GM18511 (cell line): ENCODE data around the gene MANBA.

Experiments
- ATAC-seq: cut with Tn5 transposase; IDR thresholded peaks from one replicate; pipeline ENCODE4 v1.9.1; 2021; ENCODE audit warnings: mild to moderate bottlenecking, moderate library complexity; ENCODE audit not compliant: unreplicated experiment

The MANBA gene

DNA sequence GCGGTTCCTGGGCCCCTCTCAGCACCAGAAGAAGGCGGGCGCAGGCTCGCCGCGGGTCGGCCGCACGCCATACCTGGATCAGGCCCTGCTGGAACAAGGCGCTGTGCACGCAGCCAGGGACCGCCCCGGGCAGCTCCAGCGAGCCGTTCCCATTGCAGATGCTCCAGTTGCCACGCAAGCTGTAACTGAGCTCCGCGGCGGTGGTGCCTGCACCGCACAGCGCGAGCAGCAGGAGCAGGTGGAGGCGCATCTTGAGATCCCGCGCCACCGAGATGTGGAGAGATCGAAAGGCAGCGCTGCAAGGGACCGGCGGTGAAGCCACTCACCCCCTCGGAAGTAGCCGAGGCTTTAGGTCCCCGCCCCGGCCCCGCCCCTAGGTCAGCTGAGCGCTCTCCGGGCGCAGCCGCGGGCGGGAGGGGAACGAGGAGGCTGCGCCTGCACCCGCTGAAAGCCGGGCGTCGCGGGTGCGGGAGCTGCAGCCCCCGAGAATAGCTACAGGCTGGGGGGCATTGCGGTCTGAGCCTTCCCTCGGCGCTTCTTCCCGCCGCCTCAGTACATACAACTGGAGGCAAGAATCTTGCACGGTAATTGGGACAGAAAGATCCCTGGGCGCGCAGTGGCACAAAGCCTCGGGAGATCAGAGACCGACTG, at the start of gene MANBA:
MANBA (minus strand) TSS at position 324 of the 651 bp plus-strand sequence; CDS start at position 250, 74 bp downstream.
- ATAC-seq = peak; percentile 92

- no peak for ATAC-seq
Measured at GRCh38 chr4:102809691-102810090, 48.9 kb upstream of the MANBA start.

DNA sequence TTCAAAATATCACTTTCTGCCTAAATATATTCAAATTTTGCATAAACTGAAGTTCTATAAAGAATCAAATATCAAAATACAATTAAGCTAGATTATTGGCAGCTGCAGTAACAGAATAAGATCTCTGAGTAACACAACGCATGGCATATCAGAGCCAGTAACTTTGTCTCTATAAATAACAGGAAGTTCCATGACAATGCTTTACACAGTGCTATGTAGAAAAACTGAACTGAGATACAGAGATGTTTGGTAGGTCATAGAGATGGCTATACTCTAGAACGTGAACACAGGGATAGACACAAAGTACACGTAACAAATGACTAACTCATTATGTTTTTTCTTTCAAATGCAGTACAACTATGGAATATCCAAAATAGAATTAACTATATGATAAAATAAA, 48.4 kb upstream of the MANBA start:
- ATAC-seq = peak; percentile 79

DNA sequence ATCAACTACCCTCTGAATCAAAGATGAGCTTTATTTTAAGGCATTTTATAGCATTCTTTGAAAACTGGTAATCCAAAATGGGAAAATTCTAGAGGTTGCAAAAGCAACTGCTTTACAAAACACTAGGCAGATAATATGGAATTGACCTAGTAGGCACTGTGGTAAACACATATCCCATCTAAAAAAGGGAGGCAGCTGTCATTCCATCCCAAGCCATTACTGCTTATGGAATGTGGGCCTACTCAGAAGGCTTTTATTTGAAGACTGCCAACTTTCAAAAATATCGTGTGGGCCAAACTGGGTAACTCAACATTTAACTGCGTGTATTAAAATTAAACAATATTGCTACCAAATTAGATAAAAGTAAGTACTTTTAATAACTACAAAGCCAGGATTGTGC, 47.2 kb upstream of the MANBA start:
- ATAC-seq = no peak

DNA sequence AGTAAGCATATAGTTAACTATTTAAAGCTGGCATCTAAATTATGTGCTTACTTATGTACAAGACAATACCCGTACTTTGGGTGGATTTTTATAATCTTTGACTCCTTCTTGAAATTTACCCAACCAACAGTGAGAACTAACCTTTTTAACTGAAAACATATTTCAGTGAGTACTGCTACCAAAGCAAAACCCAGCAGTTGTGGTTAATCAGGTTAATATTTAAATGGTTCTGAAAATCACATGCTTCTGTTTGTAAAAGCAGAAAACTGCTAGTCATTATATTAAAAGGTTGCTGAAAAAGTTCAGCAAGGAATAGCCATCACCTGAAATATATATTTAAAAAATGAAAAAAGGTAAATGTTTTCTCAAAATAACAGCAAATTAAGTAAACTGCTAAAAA, 46.6 kb upstream of the MANBA start:
- peak; percentile 67 for ATAC-seq

DNA sequence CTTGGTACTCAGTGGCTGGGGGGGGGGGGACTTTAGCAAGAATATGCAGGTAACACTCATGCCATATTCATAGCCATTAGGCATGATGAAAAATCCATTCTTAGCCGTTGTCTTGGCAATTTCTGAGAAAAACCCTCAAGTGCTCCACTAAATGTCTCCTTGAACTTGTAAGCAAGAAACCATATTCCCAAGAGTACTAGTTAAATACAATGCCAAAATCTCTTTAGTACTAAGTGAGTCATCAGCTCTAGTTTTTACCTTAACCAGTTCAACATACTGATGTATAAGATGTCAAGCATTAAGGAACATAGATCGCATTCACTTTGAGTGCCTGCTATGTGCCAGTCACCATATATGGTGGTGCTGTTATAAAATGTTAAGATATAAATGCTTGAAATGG, 39.0 kb upstream of the MANBA start:
- ATAC-seq = no peak

GRCh38 chr4:102794999-102795398, 34.2 kb upstream of the MANBA start:
- no peak for ATAC-seq

- no peak for ATAC-seq
Measured at GRCh38 chr4:102792361-102792936, 31.7 kb upstream of the MANBA start.

GRCh38 chr4:102791318-102791835, 30.6 kb upstream of the MANBA start:
- no peak for ATAC-seq

GRCh38 chr4:102789317-102789717, 28.5 kb upstream of the MANBA start:
- ATAC-seq = no peak

DNA sequence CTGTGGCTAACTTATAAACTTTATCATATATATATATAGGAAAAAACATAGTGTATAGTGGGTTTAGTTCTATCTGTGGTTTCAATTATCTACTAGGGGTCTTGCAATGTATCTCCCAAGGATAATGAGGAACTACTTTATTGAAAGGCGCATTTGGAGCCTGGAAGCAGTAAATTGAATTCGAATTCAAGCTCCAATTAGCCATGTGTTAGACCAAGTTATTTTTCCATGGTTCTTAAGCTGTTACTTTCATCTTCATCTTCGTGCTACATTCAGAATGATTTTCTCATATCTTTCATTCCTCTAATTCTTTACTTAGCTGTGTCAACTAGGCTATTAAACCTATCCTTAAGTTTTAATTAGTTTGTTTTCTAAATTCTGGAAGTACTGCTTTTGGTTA, 27.2 kb upstream of the MANBA start:
- no peak for ATAC-seq

DNA sequence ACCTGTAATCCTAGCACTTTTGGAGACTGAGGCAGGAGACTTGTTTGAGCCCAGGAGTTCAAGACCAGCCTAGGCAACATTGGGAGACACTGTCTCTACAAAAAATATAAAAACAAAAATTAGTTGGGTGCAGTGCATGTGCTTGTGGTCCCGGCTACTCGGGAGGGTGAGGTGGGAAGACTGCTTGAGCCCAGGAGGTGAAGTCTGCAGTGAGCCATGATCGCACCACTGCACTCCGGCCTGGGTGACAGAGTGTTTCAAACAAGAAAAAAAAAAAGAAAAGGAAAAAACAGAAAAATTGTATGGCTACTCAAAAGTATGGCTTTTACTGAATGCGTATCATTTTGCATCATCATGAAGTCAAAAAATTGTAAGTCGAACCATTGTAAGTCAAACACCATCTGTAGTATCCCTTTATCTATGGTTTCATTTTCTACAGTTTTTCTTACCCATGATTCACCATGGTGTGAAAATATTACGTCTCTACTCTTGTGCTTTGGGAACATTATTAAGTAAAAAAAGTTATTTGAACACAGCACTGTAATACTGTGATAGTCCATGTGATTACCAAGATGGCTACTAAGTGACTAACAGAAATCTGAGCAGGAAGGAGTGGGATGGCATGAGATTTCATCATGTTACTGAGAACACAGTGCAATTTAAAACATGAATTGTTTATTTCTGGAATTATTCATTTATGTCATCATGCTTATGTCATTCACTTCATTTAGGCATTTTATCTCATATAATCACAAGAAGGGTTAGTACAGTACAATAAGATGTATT, 26.5 kb upstream of the MANBA start:
- no peak for ATAC-seq

DNA sequence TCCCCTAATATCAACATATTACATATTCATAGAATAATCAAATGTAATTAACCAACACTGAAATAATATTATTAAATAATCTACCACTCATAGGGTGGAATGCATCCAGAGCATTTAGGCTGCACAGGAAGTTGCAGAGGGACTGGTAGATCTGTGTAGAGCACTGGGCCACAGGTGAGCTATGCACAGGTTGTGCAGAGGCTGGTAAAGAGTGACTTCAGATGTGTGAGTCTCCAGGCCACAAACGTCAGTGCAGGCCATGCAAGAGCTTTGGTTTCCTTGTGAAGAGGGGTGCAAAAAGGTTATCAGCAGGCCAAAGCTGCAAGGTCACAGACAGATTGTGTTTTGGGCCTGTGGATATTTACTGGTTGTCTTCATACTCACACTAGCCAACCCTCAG, 25.5 kb upstream of the MANBA start:
- no peak for ATAC-seq

DNA sequence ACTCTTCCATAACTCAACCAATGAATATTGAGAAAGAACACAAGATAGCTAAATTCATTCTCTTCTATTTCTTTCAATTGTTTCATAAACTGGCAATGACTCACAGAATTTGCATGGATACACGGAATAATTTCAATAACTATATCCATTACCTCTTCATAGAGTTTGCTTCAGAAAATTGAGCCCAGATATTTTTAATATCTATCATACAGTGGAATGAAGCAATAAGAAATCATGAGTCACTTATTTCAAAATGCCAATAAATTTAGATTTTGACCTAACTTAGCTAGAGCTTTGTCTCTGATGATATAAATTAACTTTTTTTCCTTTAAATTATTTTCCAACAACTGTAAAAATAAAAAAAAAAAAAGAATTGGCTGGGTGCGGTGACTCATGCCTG, 22.2 kb upstream of the MANBA start:
- no peak for ATAC-seq

DNA sequence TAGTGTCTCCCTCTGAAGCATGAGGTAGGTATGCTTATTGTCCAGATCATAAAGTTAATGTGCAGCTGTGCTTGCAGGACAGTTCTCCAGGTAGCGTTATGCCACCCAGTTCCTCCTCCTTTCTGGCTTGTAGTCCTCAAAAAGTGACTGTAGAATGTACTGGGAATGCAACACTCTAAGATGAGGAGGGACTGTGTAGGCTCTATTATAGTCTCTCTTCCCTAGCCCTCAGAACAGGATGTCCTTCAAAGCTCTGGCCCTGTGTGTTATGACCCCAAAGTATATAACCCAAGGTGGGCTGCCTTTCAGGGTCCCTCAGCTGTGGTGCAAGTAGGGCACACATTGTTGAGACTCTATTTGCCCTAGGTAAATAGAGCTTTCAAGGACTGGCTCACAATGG, 20.8 kb upstream of the MANBA start:
- no peak for ATAC-seq

GRCh38 chr4:102780476-102781144, 19.8 kb upstream of the MANBA start:
- peak; percentile 70 for ATAC-seq

DNA sequence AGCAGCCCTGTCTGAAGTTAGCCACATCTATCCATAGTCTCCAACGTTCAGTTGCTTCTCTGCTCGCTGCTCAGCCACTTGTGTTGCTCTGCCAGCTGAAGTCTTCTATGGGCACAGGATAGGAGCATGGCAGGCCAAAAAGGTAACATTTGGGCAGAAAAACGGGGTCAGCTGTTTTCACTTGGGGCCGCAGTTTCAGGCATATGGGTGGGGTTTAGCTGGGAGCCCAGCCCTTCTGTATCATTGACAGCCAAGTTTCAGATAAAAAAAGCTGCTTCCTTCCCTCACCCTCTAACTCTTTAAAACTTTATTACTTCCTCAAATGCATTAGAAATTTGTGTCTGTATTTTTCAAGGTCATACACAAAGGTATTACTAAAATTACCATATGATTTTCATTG, 18.4 kb upstream of the MANBA start:
- no peak for ATAC-seq

DNA sequence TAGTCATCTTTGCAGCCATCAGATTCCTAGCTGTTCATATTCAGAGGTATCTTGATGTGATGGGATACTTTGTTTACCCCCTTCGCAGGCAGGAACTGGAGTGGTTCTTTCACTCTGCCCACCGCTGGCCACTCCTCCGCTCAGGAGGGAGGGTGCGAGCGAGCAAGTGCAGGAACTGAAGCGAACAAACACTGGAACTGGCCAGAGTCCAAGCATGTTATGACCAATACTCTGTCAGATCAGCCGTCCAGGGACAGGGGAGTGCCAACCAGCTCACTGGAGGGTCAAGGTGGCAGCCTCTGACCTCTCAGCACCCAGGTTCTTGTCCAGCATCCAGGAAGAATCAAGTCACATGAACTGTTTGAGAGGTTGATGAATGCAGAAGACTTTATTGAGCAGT, 18.0 kb upstream of the MANBA start:
- ATAC-seq = no peak

DNA sequence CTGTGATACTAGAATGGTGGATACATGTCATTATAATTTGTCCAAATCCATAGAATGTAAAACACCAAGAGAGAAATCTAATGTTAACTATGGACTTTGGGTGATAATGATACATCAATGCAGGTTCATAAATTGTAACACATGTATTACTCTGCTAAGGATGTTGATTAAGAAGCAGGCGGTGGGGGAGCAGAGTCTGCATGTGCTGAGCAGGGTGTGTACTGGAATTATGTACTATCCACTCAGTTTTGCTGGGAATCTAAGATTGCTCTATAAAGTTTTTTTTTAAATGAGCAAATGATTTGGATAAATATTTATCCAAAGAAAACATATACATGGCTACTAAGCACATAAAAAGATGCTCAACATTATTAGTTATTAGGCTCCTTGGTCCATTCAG, 15.0 kb upstream of the MANBA start:
- ATAC-seq = no peak

GRCh38 chr4:102774254-102774653, 13.5 kb upstream of the MANBA start:
- no peak for ATAC-seq

DNA sequence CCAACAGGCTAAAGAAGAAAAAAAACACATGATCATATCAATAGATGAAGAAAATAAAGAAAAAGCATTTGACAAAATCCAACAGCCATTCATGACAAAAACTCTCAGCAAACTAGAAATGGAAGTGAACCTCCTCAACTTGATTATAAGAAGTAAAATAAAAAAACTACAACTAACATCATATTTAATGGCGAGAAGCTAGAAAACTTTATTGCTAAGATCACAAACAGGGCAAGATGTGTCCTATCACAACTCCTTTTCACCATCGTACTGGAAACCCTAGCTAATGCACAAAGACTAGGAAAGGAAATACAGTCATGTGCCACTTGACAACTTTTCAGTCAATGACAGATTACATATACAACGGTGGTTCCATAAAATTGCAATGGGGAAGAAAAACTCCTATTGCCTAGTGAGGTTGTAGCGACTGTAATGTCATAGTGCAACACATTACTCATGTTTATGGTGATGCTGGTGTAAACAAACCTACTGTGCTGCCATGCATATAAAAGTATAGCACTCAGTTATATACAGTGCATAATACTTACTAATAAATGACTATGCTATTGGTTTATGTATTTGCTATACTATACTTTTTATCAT, 12.1 kb upstream of the MANBA start:
- no peak for ATAC-seq
